Ishikawa (cell line): ENCODE data around the gene SNRNP25.

ENCODE experiments used
- CEBPB ChIP-seq: IDR thresholded peaks from 2 replicates; pipeline ENCODE4 v1.6.1; 2012
- CREB1 ChIP-seq: IDR thresholded peaks from 2 replicates; pipeline ENCODE4 v1.6.1; 2012; ENCODE audit warnings: low read depth
- EP300 ChIP-seq: IDR thresholded peaks from 2 replicates; pipeline ENCODE4 v1.6.1; 2012; ENCODE audit warnings: borderline replicate concordance
- FOXM1 ChIP-seq: IDR thresholded peaks from 2 replicates; pipeline ENCODE4 v1.6.1; 2012; ENCODE audit warnings: low read depth, borderline replicate concordance
- MAX ChIP-seq: IDR thresholded peaks from 2 replicates; pipeline ENCODE4 v1.6.1; 2012
- NFIC ChIP-seq: IDR thresholded peaks from 2 replicates; pipeline ENCODE4 v1.6.1; 2012
- USF1 ChIP-seq: IDR thresholded peaks from 2 replicates; pipeline ENCODE4 v1.6.1; 2012
- YY1 ChIP-seq: IDR thresholded peaks from 2 replicates; pipeline ENCODE4 v1.6.1; 2012; ENCODE audit warnings: low read depth
- ZBTB7A ChIP-seq: IDR thresholded peaks from 2 replicates; pipeline ENCODE4 v1.6.1; 2012; ENCODE audit warnings: low read depth

GRCh38 chr16:56231-56927 is 2.8 kb downstream of the SNRNP25 start:
- TF ChIP-seq FOXM1 (no peak), MAX (no peak), EP300 (no peak), CEBPB (no peak), NFIC (no peak), YY1 (no peak), USF1 (no peak), CREB1 (no peak), ZBTB7A (no peak)
